GM23338 (cell line): Measurements from ENCODE around the gene AOPEP.

ENCODE experiments used
- CTCF ChIP-seq, 2 experiments: fragments of 200-600 bp in 1 of 2; sonication (generic) in 1 of 2; conservative IDR thresholded peaks; 2 replicates each; pipeline versions ENCODE4 v1.5.1 to v1.6.1; 2016 to 2017; ENCODE audit warnings: antibody characterized with exemption in 2 of 2, low read depth in 2 of 2, mild to moderate bottlenecking in 2 of 2, moderate library complexity in 1 of 2
- EZH2 ChIP-seq: fragments of 200-600 bp; sonication (generic); IDR thresholded peaks from one replicate; pipeline ENCODE4 v1.8.0; 2017; ENCODE audit warnings: antibody characterized with exemption, mild to moderate bottlenecking, low read depth; ENCODE audit not compliant: unreplicated experiment
- EZH2phosphoT487 ChIP-seq: fragments of 200-600 bp; sonication (generic); IDR thresholded peaks from one replicate; pipeline ENCODE4 v1.8.1; 2018; ENCODE audit warnings: antibody characterized with exemption; ENCODE audit not compliant: unreplicated experiment

GRCh38 chr9:95134457-95134881 is 408.0 kb downstream of the AOPEP start:
- TF ChIP-seq EZH2phosphoT487 (no peak), CTCF (conservative IDR thresholded peaks at IDR 0.05; ENCODE audit: low read depth in 2 of 2) (no peak), EZH2 (no peak)
